Left forelimb (tissue), 1 donor: ENCODE results near the gene SGTB.
"Not testable (repeated sequence)": the region's sequence is repeated elsewhere in the genome, so short reads cannot be mapped to it uniquely, and the experiment has no call there.

Experiments
- DNase-seq: peaks from one replicate; pipeline ENCODE4 v3.0.0-alpha.2; 2018; ENCODE audit warnings: low spot score

The SGTB gene

DNA sequence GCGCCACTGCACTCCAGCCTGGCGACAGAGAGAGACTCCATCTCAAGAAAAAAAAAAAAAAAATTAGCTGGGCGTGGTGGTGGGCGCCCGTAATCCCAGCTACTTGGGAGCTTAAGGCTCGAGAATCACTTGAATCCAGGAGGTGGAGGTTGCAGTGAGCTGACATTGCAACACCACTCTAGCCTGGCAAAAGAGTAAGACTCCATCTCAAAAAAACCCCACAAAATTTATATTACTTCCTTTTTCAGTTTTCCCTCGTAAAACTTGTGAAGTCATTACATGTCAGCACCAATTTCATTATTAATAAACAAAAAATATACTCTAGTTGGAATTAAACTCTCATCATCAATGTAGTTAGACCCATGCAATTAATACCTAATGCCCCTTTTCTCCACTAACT, 53.2 kb downstream of the SGTB start:
- no peak for DNase-seq

DNA sequence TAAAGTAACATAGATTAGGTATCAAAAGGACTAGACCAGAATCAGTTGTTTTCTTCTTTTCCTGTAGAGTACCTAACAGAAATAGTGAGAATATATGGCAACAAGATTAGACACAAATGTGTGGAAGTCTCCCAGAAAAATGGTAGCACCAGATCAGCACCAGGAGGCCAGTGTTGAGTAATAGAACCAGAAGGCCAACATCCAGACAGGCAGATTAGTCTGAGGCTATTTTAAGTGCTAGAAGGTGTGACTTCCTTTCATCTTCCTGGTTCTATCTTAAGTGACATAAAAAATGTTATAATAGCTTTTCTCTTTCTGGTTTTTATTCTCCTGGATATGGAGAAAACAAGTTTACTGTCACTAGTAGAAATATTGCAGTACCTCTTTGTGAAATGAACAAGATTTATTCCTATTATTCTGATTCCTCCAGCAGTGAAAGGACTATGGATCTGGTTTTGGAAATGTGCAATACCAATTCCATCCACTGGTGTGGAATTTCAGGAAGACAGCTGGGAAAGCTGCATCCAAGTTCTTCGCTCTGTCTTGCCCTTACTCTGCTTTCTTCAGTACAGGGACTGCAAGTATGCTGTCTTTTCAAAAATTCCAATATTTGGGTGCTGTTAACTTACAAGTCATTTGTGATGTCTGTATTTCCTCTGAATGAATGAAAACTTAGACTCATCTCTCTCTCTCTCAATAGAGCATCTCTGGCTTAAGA, 57.9 kb downstream of the SGTB start:
- DNase-seq = no peak

DNA sequence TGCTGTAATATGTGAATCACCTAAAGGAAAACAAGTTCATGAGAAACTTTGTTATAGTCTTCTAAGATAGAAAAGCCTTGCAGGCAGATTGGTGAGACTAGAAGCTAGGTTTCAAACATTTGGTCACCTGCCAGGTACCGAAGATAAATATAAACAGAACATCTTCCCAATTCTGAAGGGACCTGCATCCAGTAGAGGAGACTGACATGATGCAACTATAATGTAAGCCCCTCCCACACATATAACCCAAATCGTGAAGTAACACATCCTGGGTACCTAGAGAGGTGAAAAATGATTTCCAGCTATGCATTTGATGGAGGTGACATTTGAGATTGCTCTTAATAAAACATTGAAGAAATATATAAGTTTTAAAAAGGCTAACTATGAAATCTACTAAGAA, 67.2 kb downstream of the SGTB start:
- no peak for DNase-seq

DNA sequence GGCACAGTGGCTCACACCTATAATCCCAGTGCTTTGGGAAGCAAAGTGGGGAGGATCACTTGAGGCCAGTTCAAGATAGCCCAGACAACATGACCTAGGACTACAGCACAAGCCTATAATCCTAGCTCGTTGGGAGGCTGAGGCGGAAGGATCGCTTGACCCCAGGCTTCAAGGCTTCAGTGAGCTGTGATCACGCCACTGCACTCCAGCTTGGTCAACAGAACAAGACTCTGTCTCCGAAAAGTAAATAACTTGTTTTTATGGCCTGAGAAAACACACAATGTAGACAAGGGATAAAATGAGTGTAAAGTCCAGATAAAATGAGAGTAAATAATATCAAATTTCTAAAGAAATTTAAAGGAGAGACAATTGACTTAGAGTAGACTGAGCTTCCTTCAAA, 70.8 kb downstream of the SGTB start:
- DNase-seq = no peak

DNA sequence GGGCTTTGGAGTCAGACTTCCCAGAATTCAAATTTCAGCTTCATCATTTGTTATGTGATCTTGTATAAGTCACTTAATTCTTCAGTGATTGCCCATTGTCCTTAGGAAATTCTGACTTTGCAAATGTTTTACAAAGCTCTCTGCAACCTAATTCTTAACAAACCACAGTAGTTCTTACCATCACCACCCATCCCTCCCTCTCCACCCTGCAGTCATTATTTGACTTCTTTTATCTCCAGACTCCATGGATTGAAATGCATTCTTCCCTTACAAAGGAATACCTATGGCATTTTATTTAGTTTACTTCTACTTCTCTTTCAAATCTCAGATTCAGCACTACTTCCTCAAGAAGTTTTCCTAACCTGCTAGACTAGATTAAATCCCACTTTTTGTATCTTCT, 74.0 kb downstream of the SGTB start:
- no peak for DNase-seq

DNA sequence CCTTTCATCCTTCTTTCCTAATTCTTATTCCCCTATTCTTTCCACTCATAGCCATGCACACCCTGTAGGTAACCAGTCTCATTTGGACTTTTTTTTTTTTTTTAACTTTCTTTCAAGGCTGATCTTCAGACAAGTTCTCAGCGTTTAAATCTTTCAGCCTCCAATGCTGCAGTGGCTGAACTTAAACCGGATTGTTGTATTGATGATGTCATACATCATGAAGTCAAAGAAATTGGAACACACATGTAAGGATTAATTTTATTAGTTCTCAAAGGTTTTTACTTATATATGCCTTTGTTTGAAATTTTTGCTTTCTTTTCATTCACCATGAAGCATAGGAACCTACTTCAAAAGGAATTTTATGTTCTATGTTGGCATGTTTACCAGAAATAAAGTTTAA, 75.0 kb downstream of the SGTB start:
- no peak for DNase-seq

DNA sequence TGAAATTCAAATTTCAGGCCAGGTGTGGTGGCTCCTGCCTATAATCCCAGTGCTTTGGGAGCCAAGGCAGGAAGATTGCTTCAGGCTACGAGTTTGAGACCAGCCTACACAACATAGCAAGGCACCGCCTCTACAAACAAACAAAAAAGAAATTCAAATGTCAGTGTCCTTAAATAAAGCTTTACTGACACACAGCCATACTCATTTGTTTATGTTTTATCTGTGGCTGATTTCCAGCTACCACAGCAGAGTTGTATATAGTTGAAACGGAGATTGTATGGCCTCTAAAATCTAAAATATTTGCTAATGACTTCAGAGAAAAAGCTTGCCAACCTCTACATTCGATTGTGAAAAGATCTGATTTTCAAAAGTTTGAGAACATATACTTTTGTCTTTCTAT, 81.7 kb downstream of the SGTB start:
- DNase-seq = no peak

DNA sequence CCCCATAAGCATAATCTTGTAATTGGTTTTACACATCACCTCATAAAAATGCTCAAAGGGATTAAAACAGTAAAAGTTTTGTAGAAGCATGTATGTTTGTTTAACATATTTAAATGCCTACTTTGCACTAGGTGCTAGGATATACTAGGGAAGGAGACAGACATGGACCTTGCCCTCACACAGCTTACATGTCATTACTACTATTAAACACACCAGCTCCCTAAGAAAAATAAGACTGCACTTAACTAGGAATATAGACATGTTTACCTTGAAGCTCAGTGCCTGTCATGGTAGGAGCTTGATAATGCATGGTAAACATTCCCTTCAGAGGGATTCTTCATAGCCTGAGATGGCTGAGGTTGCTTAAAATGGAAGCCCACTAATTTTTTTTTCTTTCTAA, 90.9 kb downstream of the SGTB start:
- DNase-seq = no peak

DNA sequence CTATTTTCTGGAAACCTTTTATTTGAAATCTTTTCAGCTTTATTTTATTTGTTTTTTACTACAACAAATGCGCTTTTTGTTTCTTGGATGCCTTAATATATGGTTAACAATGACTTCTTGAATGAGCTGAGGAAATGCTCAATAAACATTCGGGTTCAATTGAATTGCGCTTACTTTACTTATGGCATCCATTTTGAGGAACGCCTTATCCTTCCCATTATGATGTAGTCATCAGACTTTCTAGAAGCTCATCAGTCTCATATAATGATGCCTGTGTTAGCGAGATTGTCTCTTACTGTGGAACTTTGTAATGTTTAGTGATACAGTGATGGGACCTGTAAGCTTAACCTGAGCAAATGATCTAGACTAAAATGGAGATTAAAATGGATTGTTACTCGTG, 96.2 kb downstream of the SGTB start:
- no peak for DNase-seq

DNA sequence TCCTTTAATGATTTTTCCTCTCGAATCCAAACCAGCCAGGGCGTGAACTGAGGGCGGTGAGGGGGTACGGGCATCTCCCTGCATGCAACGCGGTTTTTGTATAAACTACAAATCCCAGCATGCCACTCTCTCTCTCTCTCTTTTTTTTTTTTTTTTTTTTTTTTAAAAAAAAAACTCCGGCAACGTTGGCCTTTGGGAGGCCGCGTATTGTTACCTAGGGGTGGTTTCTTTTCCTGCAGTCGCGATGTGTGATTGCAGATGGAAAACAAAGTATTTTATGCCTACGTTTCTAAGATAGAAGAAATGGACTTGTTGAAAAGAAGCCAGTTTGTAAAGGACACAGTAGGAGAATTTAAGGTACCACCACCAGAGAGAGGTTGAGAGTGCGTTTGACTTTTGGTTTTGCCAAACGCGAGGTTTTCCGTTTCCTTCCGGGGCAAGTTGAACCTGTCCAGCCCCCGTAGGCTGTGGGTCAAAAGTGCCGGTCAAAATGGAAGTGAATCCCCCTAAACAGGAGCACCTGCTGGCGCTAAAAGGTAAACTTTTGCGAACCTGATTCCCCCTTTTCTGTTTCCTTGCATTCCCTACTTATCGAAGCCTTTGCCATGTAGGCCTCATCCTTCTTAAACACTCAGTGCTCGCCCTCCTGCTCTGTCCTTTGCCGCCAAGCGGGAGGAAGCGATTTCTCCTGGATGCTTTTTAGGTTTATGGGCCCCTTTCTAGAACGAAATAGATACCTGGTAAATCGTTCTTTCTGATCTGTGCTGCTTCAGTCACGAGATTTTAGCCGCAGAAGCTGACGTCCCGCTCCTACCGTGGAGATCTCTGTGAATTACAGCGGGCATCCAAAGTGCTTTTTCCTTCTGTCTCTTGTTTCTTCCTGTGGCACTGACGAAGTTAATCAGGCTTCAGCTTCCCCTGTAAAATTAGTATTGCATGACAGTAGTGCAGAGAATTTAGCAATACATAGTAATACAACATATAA, 97.0 kb downstream of the SGTB start, which contains the start of the genes SHLD3 and TRAPPC13:
Gene SHLD3 (plus strand): TSS at position 457 of the 985 bp plus-strand sequence. CDS start 4,561 bp downstream, outside the sequence.
Gene TRAPPC13 (plus strand): TSS at position 457 of the 985 bp plus-strand sequence. CDS start 34 bp downstream, at position 491.
- peak; percentile 86 for DNase-seq

DNA sequence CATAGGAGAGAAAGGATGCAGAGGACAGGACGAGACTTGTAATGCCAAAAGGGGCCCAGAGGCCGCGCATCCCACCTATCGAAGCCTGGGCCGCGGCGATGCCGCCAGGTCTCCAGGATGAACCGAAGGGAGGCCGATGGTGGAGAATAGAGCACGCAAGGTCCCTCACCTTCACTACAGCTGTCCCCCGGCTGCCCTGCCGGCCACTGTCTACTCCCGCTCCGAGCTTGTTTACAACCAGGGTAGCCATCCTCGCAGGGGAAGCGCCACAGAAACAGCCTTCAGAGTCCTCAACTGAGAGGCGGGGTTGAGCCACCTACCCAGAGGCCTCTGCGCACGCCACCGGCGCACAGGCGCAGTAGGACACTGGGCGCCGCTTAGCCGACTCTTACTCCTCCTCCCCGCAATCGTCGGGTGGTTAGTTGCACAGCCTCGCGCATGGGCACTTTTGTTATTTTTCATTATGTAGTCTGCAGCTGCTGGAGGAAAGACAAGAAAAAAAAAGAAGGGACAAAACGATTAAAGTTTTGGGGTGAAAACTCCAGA, 97.8 kb downstream of the SGTB start, which contains the start of gene TRIM23:
Gene TRIM23 (minus strand): TSS at position 309 of the 546 bp plus-strand sequence. CDS start 59 bp downstream, at position 250.
- DNase-seq = peak; percentile 94

DNA sequence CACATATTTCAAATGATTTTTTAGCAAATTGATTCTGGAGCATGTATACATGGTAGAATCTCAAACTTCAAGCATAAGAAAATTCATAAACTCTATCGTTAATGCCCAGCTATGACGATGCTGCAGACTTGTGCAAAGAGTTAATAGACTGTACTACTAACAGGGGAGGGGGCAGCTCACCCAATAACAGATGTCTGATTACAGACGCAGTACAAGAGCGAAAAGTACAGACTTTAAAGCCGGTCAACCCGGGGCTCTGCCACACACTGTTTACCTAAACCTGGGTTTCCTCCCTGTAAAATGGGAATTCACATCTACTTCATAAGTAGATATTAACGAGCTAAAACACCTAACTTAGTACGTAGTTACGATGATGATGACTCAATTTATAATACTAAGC, 98.4 kb downstream of the SGTB start:
- no peak for DNase-seq

DNA sequence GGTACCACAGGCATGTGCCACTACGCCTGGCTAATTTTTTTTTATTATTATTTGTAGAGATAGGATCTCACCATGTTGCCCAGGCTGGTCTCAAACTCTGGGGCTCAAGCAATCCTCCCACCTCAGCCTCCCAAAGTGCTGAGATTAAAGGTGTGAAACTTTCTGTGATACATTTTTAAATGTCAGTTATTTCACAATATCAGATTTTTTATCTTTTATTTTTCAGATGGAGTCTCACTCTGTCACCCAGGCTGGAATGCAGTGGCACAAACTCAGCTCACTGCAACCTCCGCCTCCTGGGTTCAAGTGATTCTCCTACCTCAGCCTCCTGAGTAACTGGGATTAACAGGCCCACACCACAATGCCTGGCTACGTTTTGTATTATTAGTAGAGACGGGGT, 99.9 kb downstream of the SGTB start:
- not testable (repeated sequence) for DNase-seq

DNA sequence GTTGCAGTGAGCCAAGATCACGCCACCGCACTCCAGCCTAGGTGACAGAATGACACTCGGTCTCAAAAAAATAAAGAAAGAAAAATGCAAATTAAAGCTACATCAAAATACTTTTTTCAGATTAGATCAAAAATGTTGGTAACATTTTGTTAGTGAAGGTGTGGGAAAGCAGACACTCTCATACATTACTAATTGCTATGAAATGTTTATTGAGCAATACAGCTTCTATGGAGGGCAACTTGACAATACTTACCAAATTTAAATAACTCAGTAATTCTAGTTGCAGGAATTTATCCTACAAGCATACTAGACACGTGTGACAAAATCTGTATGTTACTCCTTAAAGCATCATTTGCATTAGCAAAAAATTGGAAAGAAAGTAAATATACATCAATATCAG, 101.9 kb downstream of the SGTB start:
- DNase-seq = no peak
